ENCODE data around the gene NRG2. TPM values are rescaled to one million over a fixed set of nuclear protein-coding genes. Genes with fewer than 3 reads are reported as not detected.

The NRG2 gene
- total RNA-seq, 1 donor from 2014 or later, result 0.52 TPM

GRCh38 chr5:139885172-139885856 is 157.8 kb downstream of the NRG2 start:
- peaks cover 0 to 6% (median 4%) of the 10 kb centered on the region in 3 donors for H3K36me3 ChIP-seq (ENCODE audit: control insufficient read depth in 3 of 3, insufficient read depth in 3 of 3, low read length in 3 of 3)
- no peaks in the 10 kb centered on the region for H3K27me3 ChIP-seq (ENCODE audit: control insufficient read depth in 3 of 3, insufficient read depth in 3 of 3, low read length in 3 of 3)
- H3K27ac ChIP-seq (ENCODE audit: low read depth, low read length), result no peak overlapping the region
- peaks cover 5 to 24% (median 20%) of the 10 kb centered on the region in 3 donors for H3K4me1 ChIP-seq (ENCODE audit: control insufficient read depth in 3 of 3, insufficient read depth in 3 of 3, low read length in 3 of 3)
- no peak overlapping the region for H3K9ac ChIP-seq (ENCODE audit: low read depth in 1 of 3, low read length in 3 of 3)
- H3K4me3 ChIP-seq (ENCODE audit: low read length in 3 of 3), result no peak overlapping the region
- H3K9me3 ChIP-seq (ENCODE audit: control insufficient read depth in 3 of 3, low read length in 3 of 3), result no peaks in the 10 kb centered on the region

GRCh38 chr5:139884734-139885133 is 158.4 kb downstream of the NRG2 start:
- Histone ChIP-seq H3K4me1 (ENCODE audit: control insufficient read depth in 3 of 3, insufficient read depth in 3 of 3, low read length in 3 of 3) (peaks cover 5 to 24% (median 20%) of the 10 kb centered on the region in 3 donors), H3K9ac (ENCODE audit: low read depth in 1 of 3, low read length in 3 of 3) (no peak overlapping the region), H3K4me3 (ENCODE audit: low read length in 3 of 3) (no peak overlapping the region), H3K27ac (ENCODE audit: low read depth, low read length) (no peak overlapping the region), H3K27me3 (ENCODE audit: control insufficient read depth in 3 of 3, insufficient read depth in 3 of 3, low read length in 3 of 3) (no peaks in the 10 kb centered on the region), H3K9me3 (ENCODE audit: control insufficient read depth in 3 of 3, low read length in 3 of 3) (no peaks in the 10 kb centered on the region), H3K36me3 (ENCODE audit: control insufficient read depth in 3 of 3, insufficient read depth in 3 of 3, low read length in 3 of 3) (peaks cover 0 to 8% (median 4%) of the 10 kb centered on the region in 3 donors)

- Histone ChIP-seq H3K9me3 (ENCODE audit: control insufficient read depth in 3 of 3, low read length in 3 of 3) (no peaks in the 10 kb centered on the region), H3K36me3 (ENCODE audit: control insufficient read depth in 3 of 3, insufficient read depth in 3 of 3, low read length in 3 of 3) (peaks cover 0 to 10% (median 4%) of the 10 kb centered on the region in 3 donors)
These were observed 159.0 kb downstream of the NRG2 start for GRCh38 chr5:139884144-139884543.

GRCh38 chr5:139882961-139883539 is 160.0 kb downstream of the NRG2 start:
- H3K27me3 ChIP-seq (ENCODE audit: control insufficient read depth in 3 of 3, insufficient read depth in 3 of 3, low read length in 3 of 3), result no peaks in the 10 kb centered on the region
- peaks cover 0 to 10% (median 4%) of the 10 kb centered on the region in 3 donors for H3K36me3 ChIP-seq (ENCODE audit: control insufficient read depth in 3 of 3, insufficient read depth in 3 of 3, low read length in 3 of 3)
- H3K4me1 ChIP-seq (ENCODE audit: control insufficient read depth in 3 of 3, insufficient read depth in 3 of 3, low read length in 3 of 3), result peaks cover 5 to 24% (median 20%) of the 10 kb centered on the region in 3 donors
- H3K4me3 ChIP-seq (ENCODE audit: low read length in 3 of 3), result no peak overlapping the region
- H3K9ac ChIP-seq (ENCODE audit: low read depth in 1 of 3, low read length in 3 of 3), result no peak overlapping the region
- no peaks in the 10 kb centered on the region for H3K9me3 ChIP-seq (ENCODE audit: control insufficient read depth in 3 of 3, low read length in 3 of 3)
- no peak overlapping the region for H3K27ac ChIP-seq (ENCODE audit: low read depth, low read length)

More at GRCh38 chr5:139884144-139884543, 159.0 kb downstream of the NRG2 start:
- H3K9ac ChIP-seq (ENCODE audit: low read depth in 1 of 3, low read length in 3 of 3), result peak overlapping the region in 1 of 3 donors; percentile 5
- H3K4me1 ChIP-seq (ENCODE audit: control insufficient read depth in 3 of 3, insufficient read depth in 3 of 3, low read length in 3 of 3), result peaks cover 5 to 24% (median 20%) of the 10 kb centered on the region in 3 donors
- no peak overlapping the region for H3K4me3 ChIP-seq (ENCODE audit: low read length in 3 of 3)
- H3K27ac ChIP-seq (ENCODE audit: low read depth, low read length), result no peak overlapping the region
- H3K27me3 ChIP-seq (ENCODE audit: control insufficient read depth in 3 of 3, insufficient read depth in 3 of 3, low read length in 3 of 3), result no peaks in the 10 kb centered on the region

GRCh38 chr5:139882316-139882715 is 160.8 kb downstream of the NRG2 start:
- Histone ChIP-seq H3K9ac (ENCODE audit: low read depth in 1 of 3, low read length in 3 of 3) (no peak overlapping the region), H3K27me3 (ENCODE audit: control insufficient read depth in 3 of 3, insufficient read depth in 3 of 3, low read length in 3 of 3) (no peaks in the 10 kb centered on the region), H3K9me3 (ENCODE audit: control insufficient read depth in 3 of 3, low read length in 3 of 3) (no peaks in the 10 kb centered on the region), H3K4me1 (ENCODE audit: control insufficient read depth in 3 of 3, insufficient read depth in 3 of 3, low read length in 3 of 3) (peaks cover 5 to 24% (median 20%) of the 10 kb centered on the region in 3 donors), H3K4me3 (ENCODE audit: low read length in 3 of 3) (no peak overlapping the region), H3K27ac (ENCODE audit: low read depth, low read length) (no peak overlapping the region), H3K36me3 (ENCODE audit: control insufficient read depth in 3 of 3, insufficient read depth in 3 of 3, low read length in 3 of 3) (peaks cover 0 to 10% (median 5%) of the 10 kb centered on the region in 3 donors)

- Histone ChIP-seq H3K4me3 (ENCODE audit: low read length in 3 of 3) (no peak overlapping the region), H3K27ac (ENCODE audit: low read depth, low read length) (no peak overlapping the region), H3K27me3 (ENCODE audit: control insufficient read depth in 3 of 3, insufficient read depth in 3 of 3, low read length in 3 of 3) (no peaks in the 10 kb centered on the region), H3K9ac (ENCODE audit: low read depth in 1 of 3, low read length in 3 of 3) (no peak overlapping the region), H3K36me3 (ENCODE audit: control insufficient read depth in 3 of 3, insufficient read depth in 3 of 3, low read length in 3 of 3) (peaks cover 0 to 7% (median 4%) of the 10 kb centered on the region in 3 donors), H3K4me1 (ENCODE audit: control insufficient read depth in 3 of 3, insufficient read depth in 3 of 3, low read length in 3 of 3) (peaks cover 5 to 24% (median 20%) of the 10 kb centered on the region in 3 donors), H3K9me3 (ENCODE audit: control insufficient read depth in 3 of 3, low read length in 3 of 3) (no peaks in the 10 kb centered on the region)
These were observed 161.9 kb downstream of the NRG2 start for GRCh38 chr5:139881143-139881733.

- Histone ChIP-seq H3K9me3 (ENCODE audit: control insufficient read depth in 3 of 3, low read length in 3 of 3) (no peaks in the 10 kb centered on the region), H3K27ac (ENCODE audit: low read depth, low read length) (no peak overlapping the region), H3K9ac (ENCODE audit: low read depth in 1 of 3, low read length in 3 of 3) (peak overlapping the region in 1 of 3 donors; percentile 8), H3K27me3 (ENCODE audit: control insufficient read depth in 3 of 3, insufficient read depth in 3 of 3, low read length in 3 of 3) (no peaks in the 10 kb centered on the region), H3K36me3 (ENCODE audit: control insufficient read depth in 3 of 3, insufficient read depth in 3 of 3, low read length in 3 of 3) (peaks cover 0 to 4% (median 2%) of the 10 kb centered on the region in 3 donors), H3K4me3 (ENCODE audit: low read length in 3 of 3) (no peak overlapping the region), H3K4me1 (ENCODE audit: control insufficient read depth in 3 of 3, insufficient read depth in 3 of 3, low read length in 3 of 3) (peaks cover 5 to 24% (median 20%) of the 10 kb centered on the region in 3 donors)
These were observed 162.5 kb downstream of the NRG2 start for GRCh38 chr5:139880416-139881142.

GRCh38 chr5:139878093-139878492 is 165.0 kb downstream of the NRG2 start:
- Histone ChIP-seq H3K4me1 (ENCODE audit: control insufficient read depth in 3 of 3, insufficient read depth in 3 of 3, low read length in 3 of 3) (peaks cover 0 to 10% (median 7%) of the 10 kb centered on the region in 3 donors), H3K9me3 (ENCODE audit: control insufficient read depth in 3 of 3, low read length in 3 of 3) (no peaks in the 10 kb centered on the region), H3K9ac (ENCODE audit: low read depth in 1 of 3, low read length in 3 of 3) (no peak overlapping the region), H3K4me3 (ENCODE audit: low read length in 3 of 3) (no peak overlapping the region), H3K27ac (ENCODE audit: low read depth, low read length) (no peak overlapping the region), H3K27me3 (ENCODE audit: control insufficient read depth in 3 of 3, insufficient read depth in 3 of 3, low read length in 3 of 3) (peaks cover 0 to 2% (median 0%) of the 10 kb centered on the region in 3 donors), H3K36me3 (ENCODE audit: control insufficient read depth in 3 of 3, insufficient read depth in 3 of 3, low read length in 3 of 3) (peaks cover 0 to 4% (median 2%) of the 10 kb centered on the region in 3 donors)

GRCh38 chr5:139877129-139877597 is 165.9 kb downstream of the NRG2 start:
- Histone ChIP-seq H3K4me1 (ENCODE audit: control insufficient read depth in 3 of 3, insufficient read depth in 3 of 3, low read length in 3 of 3) (peaks cover 0 to 10% (median 5%) of the 10 kb centered on the region in 3 donors), H3K4me3 (ENCODE audit: low read length in 3 of 3) (no peak overlapping the region), H3K27ac (ENCODE audit: low read depth, low read length) (no peak overlapping the region), H3K9me3 (ENCODE audit: control insufficient read depth in 3 of 3, low read length in 3 of 3) (no peaks in the 10 kb centered on the region), H3K27me3 (ENCODE audit: control insufficient read depth in 3 of 3, insufficient read depth in 3 of 3, low read length in 3 of 3) (peaks cover 0 to 2% (median 0%) of the 10 kb centered on the region in 3 donors), H3K36me3 (ENCODE audit: control insufficient read depth in 3 of 3, insufficient read depth in 3 of 3, low read length in 3 of 3) (peaks cover 0 to 4% (median 2%) of the 10 kb centered on the region in 3 donors), H3K9ac (ENCODE audit: low read depth in 1 of 3, low read length in 3 of 3) (no peak overlapping the region)
